Measurements from ENCODE around the gene OLFM2. TPM values are rescaled to one million over a fixed set of nuclear protein-coding genes. Genes with fewer than 3 reads are reported as not detected.

OLFM2 gene
- total and polyA plus RNA-seq, 2 of the 4 experiments (the other 2 are of a cell fraction) = 2.7 to 5.1 TPM

- no TSS peak for BruUV-seq (replicated peaks)
- Histone ChIP-seq H2BK120ac (ENCODE audit: low read depth, low read length) (no peak overlapping the region), H2BK20ac (ENCODE audit: low read depth, low read length) (no peak overlapping the region), H2BK5ac (ENCODE audit: low read depth, low read length, poor library complexity, severe bottlenecking) (no peak overlapping the region), H2AFZ (replicated peaks; ENCODE audit: low read length, poor library complexity) (no peak overlapping the region), H4K91ac (ENCODE audit: insufficient read depth, low read depth, low read length) (no peak overlapping the region), H3K56ac (ENCODE audit: extremely low read depth, insufficient read depth, low read length) (no peak overlapping the region), H3K18ac (ENCODE audit: low read depth, low read length) (no peak overlapping the region), H3K4me2 (ENCODE audit: low read depth, low read length) (no peak overlapping the region), H3K27me3 (ENCODE audit: control insufficient read depth, insufficient read depth, low read length) (no peaks in the 10 kb centered on the region), H3K4me3 (ENCODE audit: insufficient read depth, low read depth, low read length) (no peak overlapping the region), H3K23ac (ENCODE audit: low read depth, low read length) (no peak overlapping the region), H2AK5ac (ENCODE audit: low read depth, low read length) (no peak overlapping the region), H3K4me1 (ENCODE audit: control insufficient read depth, insufficient read depth, low read length) (peaks cover 5% of the 10 kb centered on the region), H3K79me1 (ENCODE audit: low read depth in 1 of 2, low read length in 2 of 2) (peaks cover 17 to 46% of the 10 kb centered on the region in 2 experiments), H3K14ac (replicated peaks; ENCODE audit: low read depth, low read length) (no peak overlapping the region), H3K4ac (ENCODE audit: low read depth, low read length) (no peak overlapping the region), H3K9me1 (ENCODE audit: insufficient read depth, low read length) (peaks cover 9% of the 10 kb centered on the region; the same call in 1 of the 2 replicates), H4K5ac (ENCODE audit: low read depth, low read length) (no peak overlapping the region), H3K9ac (ENCODE audit: low read depth, low read length) (no peak overlapping the region), H3K36me3 (ENCODE audit: control insufficient read depth, insufficient read depth, low read length) (peaks cover 15% of the 10 kb centered on the region), H4K20me1 (ENCODE audit: insufficient read depth, low read length) (peaks cover 19% of the 10 kb centered on the region), H2AK9ac (replicated peaks; ENCODE audit: low read depth, low read length, poor library complexity) (no peak overlapping the region), H3K27ac (ENCODE audit: insufficient read depth, low read length) (no peak overlapping the region), H3K9me3 (ENCODE audit: control insufficient read depth, insufficient read depth, low read length) (no peaks in the 10 kb centered on the region), H4K8ac (ENCODE audit: low read depth in 2 of 2, low read length in 2 of 2) (no peak overlapping the region), H2BK15ac (ENCODE audit: low read depth, low read length) (no peak overlapping the region)
- WGBS, 2 experiments (ENCODE audit: extremely low coverage in 2 of 2, insufficient read length in 1 of 2) = 71% methylated on average over 1 of the region's 7 CpGs; no CpG with 5 or more reads in 1 of the 2 experiments
- ChIA-PET CTCF (no interaction called here), POLR2A (ENCODE audit: unreplicated experiment) (no interaction called here)
- intact Hi-C loops (cut with micrococcal nuclease) (no loop called here), in situ Hi-C loops (cut with MboI; ENCODE audit: low sequenced_read_pairs) (no loop called here), dilution Hi-C loops (cut with HindIII; ENCODE audit: low sequenced_read_pairs, unreplicated experiment) (no loop called here)
- DNase-seq (no peak), ATAC-seq (ENCODE audit: low read depth) (no peak)
- TF ChIP-seq RFX5 (IDR thresholded peaks at IDR 0.05; ENCODE audit: low read depth, low read length) = no peak
- no peak for TF ChIP-seq MXI1 (IDR thresholded peaks at IDR 0.05; ENCODE audit: borderline replicate concordance, low read depth, low read length)
- no peak for TF ChIP-seq SMC3 (IDR thresholded peaks at IDR 0.05; ENCODE audit: low read depth, low read length)
- no peak for TF ChIP-seq BHLHE40 (IDR thresholded peaks at IDR 0.05; ENCODE audit: low read depth, low read length)
- no peak for TF ChIP-seq FOS (IDR thresholded peaks at IDR 0.05; ENCODE audit: low read depth, low read length)
- TF ChIP-seq ELK1 (IDR thresholded peaks at IDR 0.05; ENCODE audit: borderline replicate concordance, low read depth, low read length) = no peak
- no peak for TF ChIP-seq CHD1 (IDR thresholded peaks at IDR 0.05; ENCODE audit: low read depth, low read length)
- no peak for TF ChIP-seq CTCF (conservative IDR thresholded peaks at IDR 0.05; ENCODE audit: low read depth, low read length)
- TF ChIP-seq RCOR1 (IDR thresholded peaks at IDR 0.05; ENCODE audit: insufficient replicate concordance, low read length) = no peak
- TF ChIP-seq USF2 (IDR thresholded peaks at IDR 0.05; ENCODE audit: low read depth, low read length) = no peak
- no peak for TF ChIP-seq CEBPB (IDR thresholded peaks at IDR 0.05; ENCODE audit: low read depth, low read length)
- no peak for TF ChIP-seq NFE2L2 (IDR thresholded peaks at IDR 0.05; ENCODE audit: low read depth, low read length)
- TF ChIP-seq POLR2A (IDR thresholded peaks at IDR 0.05; ENCODE audit: low read depth, low read length) = no peak
Observed at GRCh38 chr19:9849791-9850190, 86.5 kb downstream of the OLFM2 start.
